Fibroblast of skin of left quadriceps (primary cell): ENCODE measurements around the gene CPAMD8.
"Not testable (repeated sequence)": the region's sequence is repeated elsewhere in the genome, so short reads cannot be mapped to it uniquely, and the experiment has no call there.

Experiments
- DNase-seq, 2 experiments: peaks; one replicate each; pipeline ENCODE4 v3.0.0-alpha.2; 2013; ENCODE audit warnings: low read depth in 2 of 2

The CPAMD8 gene

GRCh38 chr19:17041976-17042375 is 15.4 kb upstream of the CPAMD8 start:
- no peak for DNase-seq

DNA sequence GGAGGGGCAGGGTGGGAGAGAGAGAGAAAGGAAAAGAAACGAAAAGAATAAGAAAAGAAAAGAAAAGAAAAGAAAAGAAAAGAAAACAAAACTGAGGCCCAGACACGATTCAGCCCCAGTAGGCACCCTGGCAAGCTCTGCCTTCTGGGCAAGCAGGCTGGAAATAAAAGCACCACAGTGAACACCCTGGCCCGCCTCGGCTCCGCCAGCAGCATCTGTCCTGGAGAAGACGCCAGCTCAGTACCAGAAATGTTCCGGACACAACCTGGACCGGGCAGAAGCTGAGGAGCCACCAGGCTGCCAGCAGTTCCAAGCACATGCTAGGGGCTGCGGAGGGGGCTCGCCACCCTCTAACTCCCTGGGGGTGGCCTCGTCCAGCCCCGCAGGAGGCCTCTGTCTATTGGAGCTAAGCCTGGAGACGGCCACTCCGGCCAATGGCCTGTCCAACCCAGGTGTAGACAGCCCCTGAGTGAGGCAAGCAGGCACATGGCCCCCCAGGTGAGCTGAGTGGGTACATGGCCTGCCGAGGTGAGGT is 11.4 kb upstream of the CPAMD8 start:
- no peak for DNase-seq

GRCh38 chr19:17037184-17037583 is 10.6 kb upstream of the CPAMD8 start:
- DNase-seq, result no peak

DNA sequence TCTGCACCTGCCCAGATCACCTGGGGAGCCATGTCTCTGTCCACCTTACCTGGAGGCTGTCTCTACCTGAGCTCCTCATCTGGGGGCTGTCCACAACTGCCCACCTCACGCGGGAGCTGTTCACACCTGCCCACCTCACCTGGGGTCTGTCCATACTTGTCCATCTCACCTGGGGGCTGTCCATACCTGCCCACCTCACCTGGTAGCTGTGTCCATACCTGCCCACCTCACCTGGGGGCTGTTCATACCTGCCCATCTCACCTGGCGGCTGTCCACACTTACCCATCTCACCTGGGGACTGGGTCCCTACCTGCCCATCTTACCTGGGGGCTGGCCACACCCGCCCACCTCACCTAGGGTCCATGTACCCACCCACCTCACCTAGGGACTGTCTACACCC is 10.0 kb upstream of the CPAMD8 start:
- no peak for DNase-seq

DNA sequence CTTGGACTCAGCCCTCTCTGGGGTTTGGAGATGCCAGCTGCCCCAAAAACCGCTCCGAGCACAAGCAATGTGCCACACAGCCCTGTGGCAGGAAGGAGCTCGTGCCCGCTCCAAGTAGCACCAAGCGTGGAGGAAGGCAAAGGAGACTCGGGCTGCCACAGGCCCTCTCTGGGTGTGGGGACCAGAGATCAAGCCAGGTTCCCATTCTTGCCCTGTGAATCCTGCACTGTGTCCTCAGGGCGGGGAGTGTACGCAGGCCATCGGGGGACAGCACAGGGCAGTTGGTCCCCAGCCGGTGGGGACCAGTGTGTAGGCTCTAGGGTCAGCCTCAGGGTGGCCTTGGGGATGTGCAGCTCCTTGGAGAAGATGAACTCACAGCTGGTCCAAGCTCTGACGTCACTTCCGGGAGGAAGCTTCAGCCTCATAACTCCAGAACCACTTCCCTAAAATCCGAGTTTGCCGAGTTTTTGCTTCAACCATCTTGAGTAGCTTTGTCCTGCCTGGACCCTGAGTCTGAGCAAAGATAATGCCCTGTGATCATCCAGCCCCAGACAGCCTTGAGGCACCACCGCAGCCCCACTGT is 9.3 kb upstream of the CPAMD8 start:
- no peak for DNase-seq

- DNase-seq, result no peak
Observed at GRCh38 chr19:17031741-17032140, 5.1 kb upstream of the CPAMD8 start.

GRCh38 chr19:17027535-17027975 is 945 bp upstream of the CPAMD8 start:
- DNase-seq, result no peak

DNA sequence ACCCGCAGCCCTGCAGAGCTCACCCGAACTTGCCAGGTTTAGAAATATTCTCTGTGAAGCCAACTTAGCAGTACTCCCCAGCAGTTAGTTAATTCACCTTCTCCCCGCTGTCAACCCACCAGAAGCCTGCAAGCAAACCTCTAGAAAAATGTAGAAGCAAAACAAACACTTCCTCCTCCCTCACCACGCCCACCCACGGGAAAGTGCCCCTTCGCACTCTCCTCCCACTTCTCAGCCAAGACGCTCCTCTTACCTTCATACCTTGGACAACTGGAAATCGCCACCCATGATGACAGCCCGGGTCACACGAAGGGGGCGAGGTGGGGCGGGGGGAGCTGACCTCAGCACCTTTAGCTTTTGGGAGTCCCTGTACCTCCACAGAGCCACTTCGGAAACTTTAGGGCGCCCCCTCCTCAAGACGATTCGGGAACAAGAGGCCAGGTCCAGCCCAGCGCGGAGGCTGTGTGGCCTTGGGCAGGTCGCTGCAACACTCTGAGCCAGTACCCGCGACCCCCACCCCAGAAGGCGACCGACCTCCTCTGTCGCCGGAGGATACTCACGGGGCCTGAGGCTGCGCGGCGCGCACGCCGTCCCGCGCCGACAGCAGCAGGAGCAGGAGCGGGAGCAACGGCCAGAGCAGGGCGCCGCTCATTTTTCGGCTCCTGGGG is 485 bp downstream of the CPAMD8 start:
- DNase-seq, result no peak

DNA sequence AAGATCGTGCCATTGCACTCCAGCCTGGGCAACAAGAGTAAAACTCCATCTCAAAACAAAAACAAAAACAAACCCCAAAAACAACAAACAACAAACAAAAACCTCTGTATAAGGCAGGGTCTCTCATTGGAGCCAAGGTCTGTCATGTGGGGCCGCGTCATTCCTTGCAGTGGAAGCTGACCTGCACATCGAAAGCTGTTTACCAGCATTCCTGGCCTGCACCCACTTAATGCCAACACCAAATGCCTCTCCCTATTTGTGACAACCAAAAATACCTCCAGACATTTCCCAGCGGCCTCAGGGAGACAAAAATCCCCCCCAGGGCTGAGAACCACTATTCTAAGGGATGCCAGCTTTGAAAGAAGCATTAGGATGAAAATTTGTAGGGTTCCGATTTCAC is 1.2 kb downstream of the CPAMD8 start:
- no peak for DNase-seq

GRCh38 chr19:17024941-17025340 is 1.7 kb downstream of the CPAMD8 start:
- not testable (repeated sequence) for DNase-seq

- DNase-seq, result no peak
Observed at GRCh38 chr19:17023805-17024204, 2.8 kb downstream of the CPAMD8 start.

DNA sequence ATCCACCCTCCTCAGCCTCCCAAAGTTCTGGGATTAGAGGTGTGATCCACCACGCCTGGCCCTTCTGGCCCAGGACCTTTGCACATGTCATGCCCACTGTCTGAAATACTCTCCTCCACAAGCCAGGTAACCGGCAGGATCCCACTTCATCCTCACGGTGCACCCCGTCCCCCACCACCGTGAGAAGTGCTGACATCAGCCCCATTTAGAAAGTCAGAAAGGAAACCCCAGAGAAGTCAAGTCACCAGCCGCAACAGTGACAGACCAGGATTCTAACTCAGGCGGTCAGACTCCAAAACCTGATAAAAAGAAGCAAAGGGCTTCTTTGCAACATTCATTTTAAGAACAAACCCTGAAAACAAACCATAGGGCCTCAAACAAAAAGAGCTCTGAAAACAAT is 3.9 kb downstream of the CPAMD8 start:
- DNase-seq, result no peak

DNA sequence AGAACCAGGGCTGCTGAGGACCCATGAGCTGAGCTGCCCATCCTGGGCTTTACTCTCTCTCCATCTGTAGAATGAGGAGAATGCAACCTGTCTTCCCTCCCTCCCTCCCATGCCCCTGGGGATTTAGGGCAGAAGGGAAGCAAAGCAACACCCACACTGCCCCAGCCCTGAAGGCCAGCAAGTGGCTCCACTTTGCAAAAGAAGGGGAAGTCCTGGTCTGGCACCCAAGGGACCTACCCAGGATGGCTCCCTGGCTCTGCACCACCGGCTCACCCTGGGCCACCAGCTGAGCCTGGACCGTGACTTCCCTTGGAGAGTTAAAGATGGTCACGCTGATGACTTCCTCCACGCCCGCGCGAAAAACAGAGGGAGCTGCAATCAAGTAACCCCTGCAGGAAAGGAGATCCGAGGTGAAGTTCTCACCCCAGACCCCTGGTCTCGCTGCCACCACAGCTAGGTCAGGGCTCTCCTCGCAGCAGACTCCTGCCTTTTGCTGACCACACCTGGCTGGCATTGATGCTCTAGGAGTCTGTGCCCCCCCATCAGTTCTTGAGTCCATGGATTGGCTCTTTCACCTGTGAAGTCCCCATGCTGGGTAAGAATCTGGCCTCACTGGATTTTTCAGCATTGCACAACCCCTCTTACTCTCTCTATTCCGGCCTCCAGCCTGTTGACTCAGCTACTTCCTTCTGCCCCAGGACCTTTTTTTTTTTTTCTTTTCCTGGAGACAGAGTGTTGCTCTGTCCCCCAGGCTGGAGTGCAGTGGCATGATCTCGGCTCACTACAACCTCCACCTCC is 4.6 kb downstream of the CPAMD8 start:
- no peak for DNase-seq

GRCh38 chr19:17021328-17021727 is 5.3 kb downstream of the CPAMD8 start:
- no peak for DNase-seq

GRCh38 chr19:17020823-17021222 is 5.8 kb downstream of the CPAMD8 start:
- DNase-seq, result no peak

GRCh38 chr19:17020385-17020784 is 6.2 kb downstream of the CPAMD8 start:
- no peak for DNase-seq

DNA sequence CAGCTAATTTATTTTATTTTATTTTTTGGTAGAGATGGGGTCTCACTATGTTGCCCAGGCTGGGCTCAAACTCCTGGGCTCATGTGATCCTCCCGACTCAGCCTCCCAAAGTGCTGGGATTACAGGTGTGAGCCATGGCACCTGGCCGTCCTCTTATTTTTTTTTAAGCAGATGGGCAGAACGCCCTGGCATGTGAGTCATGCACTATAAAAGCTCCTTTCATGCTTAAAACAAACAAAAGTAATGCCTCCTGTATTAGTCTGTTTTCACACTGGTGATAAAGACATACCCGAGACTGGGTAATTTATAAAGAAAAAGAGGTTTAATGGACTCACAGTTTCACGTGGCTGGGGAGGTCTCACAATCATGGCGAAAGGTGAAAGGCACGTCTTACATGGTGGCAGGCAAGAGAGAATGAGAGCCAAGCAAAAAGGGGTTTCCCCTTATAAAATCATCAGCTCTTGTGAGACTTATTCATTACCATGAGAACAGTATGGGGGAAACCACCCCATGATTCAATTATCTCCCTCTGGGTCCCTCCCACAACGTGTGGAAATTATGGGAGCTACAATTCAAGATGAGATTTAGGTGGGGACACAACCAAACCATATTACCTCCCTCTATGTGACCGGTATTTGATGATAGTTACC is 12.3 kb downstream of the CPAMD8 start:
- not testable (repeated sequence) for DNase-seq

- no peak for DNase-seq
Observed at GRCh38 chr19:17011485-17011884, 15.1 kb downstream of the CPAMD8 start.

- no peak for DNase-seq
Observed at GRCh38 chr19:17006579-17006978, 20.0 kb downstream of the CPAMD8 start.

DNA sequence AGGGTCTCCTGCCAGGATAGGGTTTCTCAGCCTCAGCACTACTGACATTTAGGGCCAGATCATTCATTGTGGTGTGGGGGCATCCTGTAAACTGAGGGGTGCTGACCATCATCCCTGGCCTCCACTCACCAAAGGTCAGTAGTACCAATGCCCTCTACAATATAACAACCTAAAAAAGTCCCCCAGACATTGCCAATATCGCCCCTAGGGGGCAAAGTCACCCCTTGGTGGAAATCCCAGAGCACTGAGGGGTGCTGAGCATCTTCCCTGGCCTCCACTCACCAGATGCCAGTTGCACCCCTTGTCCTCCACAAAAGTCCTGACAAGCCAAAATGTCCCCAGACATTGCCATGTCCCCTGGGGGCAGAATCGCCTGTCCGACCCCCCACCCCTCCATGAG is 21.6 kb downstream of the CPAMD8 start:
- DNase-seq, result no peak

DNA sequence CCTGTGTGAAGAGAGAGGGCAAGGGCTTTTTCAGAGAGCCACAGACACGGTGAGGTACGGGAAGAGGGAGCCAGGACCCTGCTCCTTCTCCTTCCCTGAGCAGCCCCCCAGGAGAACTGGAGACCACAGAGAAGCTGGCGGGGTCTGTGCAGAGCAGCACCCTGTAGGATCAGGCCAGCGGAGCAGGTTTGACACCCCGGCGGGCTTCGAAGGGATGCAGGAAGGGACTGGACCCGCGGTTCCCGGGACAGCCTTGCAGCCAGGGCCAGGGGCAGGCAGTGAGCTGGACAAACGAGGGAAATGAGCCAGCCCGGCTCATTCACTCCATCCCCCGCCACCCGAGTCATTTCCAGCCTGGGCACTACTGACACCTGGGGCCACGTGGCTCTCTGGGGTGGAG is 22.2 kb downstream of the CPAMD8 start:
- no peak for DNase-seq

GRCh38 chr19:17002455-17002854 is 24.2 kb downstream of the CPAMD8 start:
- DNase-seq, result no peak
